AG04449 (cell line): ENCODE data around the gene SGMS1.

Experiments used
- CTCF ChIA-PET: fragments of 350-600 bp; formaldehyde crosslinking; extraction: SDS; loops from one replicate; lab custom pipeline; 2021; ENCODE audit warnings: antibody characterized with exemption; lab: Yijun Ruan, JAX
- POLR2A ChIA-PET: fragments of 400-600, 350-600 bp; formaldehyde crosslinking; extraction: SDS; loops from one replicate; lab custom pipeline; 2020; ENCODE audit warnings: antibody characterized with exemption, inconsistent platforms; lab: Yijun Ruan, JAX
- DNase-seq: peaks from one replicate; pipeline ENCODE4 v3.0.0-alpha.2; 2010; ENCODE audit warnings: low read depth, low spot score
- H3K4me3 ChIP-seq: 2 replicates; pipeline ENCODE4 v1.5.1; 2011; ENCODE audit warnings: low read depth, mild to moderate bottlenecking, control low read depth, low read length
- TF ChIP-seq, protein P1 (sequence below): IDR thresholded peaks from one replicate; pipeline ENCODE4 v1.5.1; 2011; ENCODE audit warnings: mild to moderate bottlenecking, moderate library complexity, low read length, control low read depth, inconsistent platforms; ENCODE audit not compliant: insufficient read depth; ENCODE audit errors: missing control alignments

SGMS1 gene

DNA sequence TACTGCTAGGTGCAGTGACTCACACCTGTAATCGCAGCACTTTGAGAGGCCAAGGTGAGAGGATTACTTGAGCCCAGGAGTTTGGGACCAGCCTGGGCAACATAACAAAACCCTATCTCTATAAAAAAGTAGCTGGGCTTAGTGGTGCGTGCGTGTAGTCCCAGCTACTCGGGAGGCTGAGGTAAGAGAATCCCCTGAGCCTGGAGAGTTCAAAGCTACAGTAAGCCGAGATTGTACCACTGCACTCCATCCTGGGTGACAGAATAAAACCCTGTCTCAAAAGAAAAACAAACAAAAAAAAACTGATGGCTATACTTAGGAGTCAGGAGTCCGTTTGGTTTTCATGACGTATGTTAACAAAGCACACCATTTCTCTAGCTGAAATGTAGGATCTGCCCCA, 2.9 kb downstream of the SGMS1 start:
- no peak overlapping the region for H3K4me3 ChIP-seq
- DNase-seq: no peak
- ChIA-PET CTCF (interaction anchor here (0.9 to 2.8 kb wide), 4 partner anchors 8 to 68 kb away, joined by 4 to 16 read pairs (median 5); no protein-coding TSS in a partner anchor), POLR2A (no interaction called here)
- TF ChIP-seq, protein P1, sequence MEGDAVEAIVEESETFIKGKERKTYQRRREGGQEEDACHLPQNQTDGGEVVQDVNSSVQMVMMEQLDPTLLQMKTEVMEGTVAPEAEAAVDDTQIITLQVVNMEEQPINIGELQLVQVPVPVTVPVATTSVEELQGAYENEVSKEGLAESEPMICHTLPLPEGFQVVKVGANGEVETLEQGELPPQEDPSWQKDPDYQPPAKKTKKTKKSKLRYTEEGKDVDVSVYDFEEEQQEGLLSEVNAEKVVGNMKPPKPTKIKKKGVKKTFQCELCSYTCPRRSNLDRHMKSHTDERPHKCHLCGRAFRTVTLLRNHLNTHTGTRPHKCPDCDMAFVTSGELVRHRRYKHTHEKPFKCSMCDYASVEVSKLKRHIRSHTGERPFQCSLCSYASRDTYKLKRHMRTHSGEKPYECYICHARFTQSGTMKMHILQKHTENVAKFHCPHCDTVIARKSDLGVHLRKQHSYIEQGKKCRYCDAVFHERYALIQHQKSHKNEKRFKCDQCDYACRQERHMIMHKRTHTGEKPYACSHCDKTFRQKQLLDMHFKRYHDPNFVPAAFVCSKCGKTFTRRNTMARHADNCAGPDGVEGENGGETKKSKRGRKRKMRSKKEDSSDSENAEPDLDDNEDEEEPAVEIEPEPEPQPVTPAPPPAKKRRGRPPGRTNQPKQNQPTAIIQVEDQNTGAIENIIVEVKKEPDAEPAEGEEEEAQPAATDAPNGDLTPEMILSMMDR: no peak

DNA sequence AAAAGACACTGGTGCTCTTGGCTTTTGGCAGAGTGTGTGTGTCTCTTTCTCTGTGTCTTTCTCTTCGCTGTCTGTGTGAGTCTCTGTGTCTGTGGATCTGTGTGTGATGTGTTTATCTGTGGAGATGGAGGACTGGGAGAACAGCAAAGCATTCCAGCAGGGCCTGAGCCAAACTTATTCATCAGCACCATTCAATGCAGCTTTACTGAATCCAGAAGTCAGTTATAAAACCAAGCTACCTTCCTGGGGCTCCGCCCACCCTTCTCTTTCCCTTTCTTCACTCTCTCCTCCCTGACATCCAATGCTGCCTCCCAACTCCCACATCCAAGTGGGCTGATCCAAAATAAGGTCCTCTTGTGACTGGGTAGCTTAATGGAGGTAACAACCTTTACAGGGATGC, 3.9 kb downstream of the SGMS1 start:
- DNase-seq: no peak
- TF ChIP-seq, protein P1: no peak
- no peak overlapping the region for H3K4me3 ChIP-seq
- ChIA-PET POLR2A (no interaction called here), CTCF (interaction anchor here (0.8 kb wide), 1 partner anchor 239 kb away, joined by 3 read pairs; no protein-coding TSS in a partner anchor)

DNA sequence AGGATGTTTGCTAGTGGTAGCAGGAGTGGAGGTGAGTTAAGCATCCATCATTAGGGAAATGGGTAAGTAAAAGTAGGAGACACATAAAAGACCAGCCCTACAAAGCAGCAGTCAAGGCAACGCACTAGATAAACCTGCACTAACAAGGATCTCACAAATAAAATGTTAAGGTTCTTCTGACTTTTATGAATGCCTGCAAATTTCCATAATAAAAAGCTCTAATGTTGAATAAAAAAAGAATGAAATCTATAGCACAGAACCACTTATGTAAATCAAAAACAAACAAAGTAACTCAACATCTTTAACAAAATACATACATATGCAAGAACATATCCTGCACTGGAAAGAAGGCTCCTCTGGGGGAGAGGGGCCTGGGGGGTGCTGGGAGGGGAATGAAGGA, 4.6 kb downstream of the SGMS1 start:
- DNase-seq: no peak
- H3K4me3 ChIP-seq: no peak overlapping the region
- TF ChIP-seq, protein P1: no peak
- ChIA-PET CTCF (no interaction called here), POLR2A (no interaction called here)

DNA sequence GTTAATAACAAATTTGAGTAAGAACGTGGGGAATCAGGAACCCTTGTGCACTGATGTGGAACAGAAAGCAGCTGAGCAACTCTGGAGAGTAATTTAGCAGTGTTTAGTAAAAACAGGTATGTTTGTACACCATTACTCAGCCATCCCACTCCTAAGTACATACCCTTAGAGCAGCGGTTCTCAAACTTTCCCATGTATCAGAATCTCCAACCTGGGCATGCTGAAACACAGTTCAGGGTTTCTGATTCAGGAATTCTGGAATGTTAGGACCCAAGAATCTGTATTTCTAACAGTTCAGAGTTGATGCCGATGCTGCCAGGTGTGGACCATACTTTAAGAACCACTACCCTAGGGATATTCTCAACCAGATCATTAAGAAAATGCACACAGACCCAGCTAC, 5.1 kb downstream of the SGMS1 start:
- POLR2A ChIA-PET: no interaction called here
- DNase-seq: no peak
- TF ChIP-seq, protein P1: no peak
- CTCF ChIA-PET: no interaction called here
- H3K4me3 ChIP-seq: no peak overlapping the region

DNA sequence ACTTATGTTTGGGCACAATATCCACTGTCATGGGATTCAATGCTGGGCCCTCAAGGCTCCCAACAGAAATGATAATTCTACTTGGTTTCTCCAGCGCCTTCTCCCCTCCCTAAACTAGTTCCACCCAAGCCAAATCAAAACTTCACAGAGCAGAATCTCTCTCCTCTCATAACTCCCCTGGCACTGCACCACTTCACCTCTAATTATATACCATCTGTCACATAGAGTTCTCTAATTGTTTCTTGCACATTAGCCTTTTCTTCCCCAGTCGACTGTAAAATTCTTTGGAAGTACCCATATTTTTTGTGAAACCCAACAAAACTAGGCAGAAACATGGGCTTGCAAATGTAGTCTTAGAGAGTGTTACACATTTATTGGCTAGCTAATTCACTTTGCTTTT, 8.1 kb downstream of the SGMS1 start:
- CTCF ChIA-PET: no interaction called here
- POLR2A ChIA-PET: no interaction called here
- H3K4me3 ChIP-seq: no peak overlapping the region
- no peak for DNase-seq
- TF ChIP-seq, protein P1: no peak

DNA sequence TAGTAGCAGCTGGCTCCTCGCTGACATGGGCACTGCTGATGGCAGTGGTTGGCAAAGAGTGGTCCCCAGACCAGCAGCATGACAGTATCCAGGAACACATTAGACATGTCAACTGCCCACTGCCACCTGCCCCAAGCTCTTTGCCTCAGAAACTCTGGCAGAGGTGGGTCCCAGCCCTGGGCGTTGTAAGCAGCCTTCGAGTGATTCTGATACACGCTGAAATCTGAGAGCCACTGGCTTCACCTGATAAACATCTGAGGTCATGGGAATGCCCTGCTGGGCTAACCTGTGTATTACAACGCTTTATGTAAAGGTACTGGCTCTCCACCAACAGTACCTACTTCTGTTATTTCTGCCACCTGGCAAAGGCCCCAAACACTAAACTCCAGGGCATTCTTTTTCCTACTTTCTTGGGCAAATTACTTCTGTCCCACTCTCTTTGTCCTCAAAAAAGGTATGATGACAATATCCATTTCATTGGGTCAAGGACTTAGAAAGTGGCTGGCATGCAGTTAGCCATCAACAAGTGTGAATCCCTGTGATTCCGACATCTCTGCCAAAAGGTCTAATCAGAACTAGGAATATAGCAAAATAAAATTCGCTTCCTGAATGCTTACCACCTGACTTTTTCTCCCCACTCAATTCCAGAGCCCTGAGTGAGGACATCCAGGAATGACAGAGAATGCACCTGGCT, 9.2 kb downstream of the SGMS1 start:
- POLR2A ChIA-PET: no interaction called here
- no peak for DNase-seq

More for the DNA sequence above, 9.2 kb downstream of the SGMS1 start:
- TF ChIP-seq, protein P1: no peak
- CTCF ChIA-PET: interaction anchor here (1.0 to 2.9 kb wide), 4 partner anchors 8 to 195 kb away, joined by 3 to 16 read pairs (median 4); no protein-coding TSS in a partner anchor
- H3K4me3 ChIP-seq: no peak overlapping the region
